ENCODE measurements around the gene FLOT2. TPM values are rescaled to one million over a fixed set of nuclear protein-coding genes. Genes with fewer than 3 reads are reported as not detected.
"Not testable (repeated sequence)": the region's sequence is repeated elsewhere in the genome, so short reads cannot be mapped to it uniquely, and the experiment has no call there.

FLOT2 gene
- total RNA-seq, 1 experiment from 2014 or later, result 44.7 TPM

DNA sequence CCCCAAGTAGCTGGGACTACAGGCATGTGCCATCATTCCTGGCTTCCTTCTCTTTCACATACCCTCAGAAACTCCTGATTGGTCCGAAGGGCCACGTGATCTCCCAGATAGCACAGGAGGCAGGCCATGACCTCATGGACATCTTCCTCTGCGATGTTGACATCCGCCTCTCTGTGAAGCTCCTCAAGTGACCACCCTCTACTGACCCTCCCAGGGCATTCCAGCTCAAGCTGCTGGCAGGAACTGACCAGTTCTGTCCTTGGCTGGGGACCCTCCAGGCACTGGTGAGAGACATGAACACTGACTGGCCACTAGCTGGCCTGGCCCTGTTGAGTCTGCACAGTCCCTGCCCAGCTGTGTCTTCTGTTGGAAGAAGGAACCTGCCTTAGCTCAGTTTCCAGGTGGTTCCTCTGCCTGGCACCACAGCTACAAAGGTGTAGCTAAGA is 37.1 kb downstream of the FLOT2 start:
- Histone ChIP-seq H3K27ac (no peak overlapping the region), H3K4me3 (no peak overlapping the region), H3K27me3 (no peaks in the 10 kb centered on the region)

DNA sequence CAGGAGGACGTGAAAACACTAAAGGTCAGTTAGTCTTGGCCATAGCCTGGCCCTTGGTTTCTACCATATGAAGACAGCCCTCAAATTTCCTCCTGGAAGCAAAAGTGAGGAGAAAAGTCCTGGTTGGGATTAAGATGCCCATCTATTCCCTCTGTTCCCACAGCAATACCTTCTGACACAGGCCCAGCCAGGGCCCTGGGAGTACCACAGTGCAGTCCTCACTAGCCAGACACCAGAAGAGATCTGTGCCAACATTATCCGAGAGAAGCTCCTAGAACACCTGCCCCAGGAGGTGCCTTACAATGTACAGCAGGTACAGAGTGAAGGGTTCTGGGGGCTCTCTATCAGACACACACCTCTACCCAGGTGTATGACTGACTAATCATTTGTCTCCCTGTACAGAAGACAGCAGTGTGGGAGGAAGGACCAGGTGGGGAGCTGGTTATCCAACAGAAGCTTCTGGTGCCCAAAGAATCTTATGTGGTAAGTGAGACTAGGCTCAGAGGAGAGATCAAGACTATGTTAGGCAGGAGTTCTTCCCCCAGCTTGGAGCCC is 38.7 kb downstream of the FLOT2 start:
- Histone ChIP-seq H3K9me3 (replicated peaks) (no peaks in the 10 kb centered on the region), H3K27me3 (no peaks in the 10 kb centered on the region), H3K36me3 (peaks cover 31% of the 10 kb centered on the region), H3K4me3 (no peak overlapping the region), H3K4me1 (no peaks in the 10 kb centered on the region), H3K27ac (no peak overlapping the region)
- no peak for DNase-seq

More for the DNA sequence above, 37.1 kb downstream of the FLOT2 start:
- H3K36me3 ChIP-seq, result peaks cover 31% of the 10 kb centered on the region
- H3K9me3 ChIP-seq (replicated peaks), result no peaks in the 10 kb centered on the region
- DNase-seq, result no peak
- no peaks in the 10 kb centered on the region for H3K4me1 ChIP-seq

DNA sequence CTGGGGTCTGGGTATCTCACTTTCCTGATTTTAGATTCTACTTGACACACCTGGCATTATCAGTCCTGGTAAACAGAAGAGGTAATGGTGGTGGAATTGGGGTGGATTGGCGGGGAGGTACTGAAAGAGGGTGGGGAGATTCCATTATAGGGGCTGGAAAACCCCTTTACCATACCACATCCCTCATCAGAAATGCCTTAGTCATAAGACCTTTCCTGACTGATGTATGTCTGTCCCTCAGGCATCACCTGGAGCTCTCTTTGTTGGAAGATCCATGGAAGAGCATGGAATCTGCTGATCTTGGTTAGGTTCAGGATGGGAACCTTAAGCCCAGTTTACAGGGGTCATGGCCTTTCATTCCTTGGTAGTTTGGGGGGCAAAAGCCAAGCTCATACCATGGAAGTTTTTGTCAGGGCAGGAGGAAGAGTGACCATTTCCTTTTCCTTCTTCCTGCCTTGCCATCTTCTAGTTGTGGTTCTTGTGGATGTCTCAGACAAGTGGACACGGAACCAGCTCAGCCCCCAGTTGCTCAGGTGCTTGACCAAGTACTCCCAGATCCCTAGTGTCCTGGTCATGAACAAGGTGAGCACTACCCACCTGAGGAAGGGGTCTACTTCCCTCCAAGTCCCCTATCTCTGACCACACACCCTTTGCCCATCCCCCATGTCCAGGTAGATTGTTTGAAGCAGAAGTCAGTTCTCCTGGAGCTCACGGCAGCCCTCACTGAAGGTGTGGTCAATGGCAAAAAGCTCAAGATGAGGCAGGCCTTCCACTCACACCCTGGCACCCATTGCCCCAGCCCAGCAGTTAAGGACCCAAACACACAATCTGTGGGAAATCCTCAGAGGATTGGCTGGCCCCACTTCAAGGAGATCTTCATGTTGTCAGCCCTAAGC is 39.4 kb downstream of the FLOT2 start:
- DNase-seq, result no peak
- Histone ChIP-seq H3K36me3 (peaks cover 31% of the 10 kb centered on the region), H3K27ac (no peak overlapping the region)

DNA sequence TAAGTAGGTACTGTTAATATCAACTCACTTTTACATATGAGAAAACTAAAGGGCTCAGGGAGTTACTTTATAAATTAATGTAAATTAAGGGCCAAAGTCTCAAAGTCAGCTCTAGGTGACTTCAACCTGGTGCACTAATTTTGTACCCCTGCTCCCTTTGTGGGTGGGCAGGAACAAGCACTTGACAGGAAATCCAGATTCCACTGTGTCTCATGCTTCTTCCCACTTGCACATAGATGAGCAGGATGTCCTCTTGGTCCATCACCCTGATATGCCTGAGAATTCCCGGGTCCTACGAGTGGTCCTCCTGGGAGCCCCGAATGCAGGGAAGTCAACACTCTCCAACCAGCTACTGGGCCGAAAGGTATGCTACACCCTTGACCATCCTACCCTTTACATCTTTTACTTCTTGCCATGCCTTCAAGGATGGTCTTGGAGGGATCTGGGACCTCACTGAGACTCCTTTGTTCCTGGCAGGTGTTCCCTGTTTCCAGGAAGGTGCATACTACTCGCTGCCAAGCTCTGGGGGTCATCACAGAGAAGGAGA is 41.4 kb downstream of the FLOT2 start:
- H3K27ac ChIP-seq, result no peak overlapping the region
- no peaks in the 10 kb centered on the region for H3K27me3 ChIP-seq
- H3K4me3 ChIP-seq, result peak overlapping the region; percentile 87; the same call in 1 of the 2 replicates
- DNase-seq, result no peak
- H3K9me3 ChIP-seq (replicated peaks), result no peaks in the 10 kb centered on the region
- H3K4me1 ChIP-seq, result no peaks in the 10 kb centered on the region
- H3K36me3 ChIP-seq, result peaks cover 31% of the 10 kb centered on the region

More for the DNA sequence above, 39.4 kb downstream of the FLOT2 start:
- H3K4me3 ChIP-seq, result no peak overlapping the region
- H3K27me3 ChIP-seq, result no peaks in the 10 kb centered on the region
- H3K9me3 ChIP-seq (replicated peaks), result no peaks in the 10 kb centered on the region
- H3K4me1 ChIP-seq, result no peaks in the 10 kb centered on the region

DNA sequence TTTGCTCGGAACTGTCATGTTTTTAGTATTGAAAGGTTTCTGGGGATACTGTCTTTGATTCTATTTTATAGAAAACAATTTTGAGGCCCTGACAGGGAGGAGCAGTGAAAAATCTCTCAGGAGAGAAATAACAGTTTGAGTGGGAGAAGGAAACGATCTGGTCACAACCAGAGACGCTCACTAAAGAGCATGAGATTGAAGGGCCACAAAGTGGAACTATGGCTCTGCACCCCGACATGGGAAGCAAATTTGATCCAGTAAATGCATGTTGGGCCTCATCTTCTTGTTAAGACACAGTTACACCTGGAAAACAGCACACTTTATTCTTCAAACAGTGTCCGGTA is 42.2 kb downstream of the FLOT2 start:
- Histone ChIP-seq H3K4me3 (peak overlapping the region; percentile 87), H3K9me3 (replicated peaks) (no peaks in the 10 kb centered on the region), H3K4me1 (no peaks in the 10 kb centered on the region), H3K36me3 (peaks cover 27% of the 10 kb centered on the region), H3K27me3 (no peaks in the 10 kb centered on the region), H3K27ac (peak overlapping the region; percentile 70)
- no peak for DNase-seq

DNA sequence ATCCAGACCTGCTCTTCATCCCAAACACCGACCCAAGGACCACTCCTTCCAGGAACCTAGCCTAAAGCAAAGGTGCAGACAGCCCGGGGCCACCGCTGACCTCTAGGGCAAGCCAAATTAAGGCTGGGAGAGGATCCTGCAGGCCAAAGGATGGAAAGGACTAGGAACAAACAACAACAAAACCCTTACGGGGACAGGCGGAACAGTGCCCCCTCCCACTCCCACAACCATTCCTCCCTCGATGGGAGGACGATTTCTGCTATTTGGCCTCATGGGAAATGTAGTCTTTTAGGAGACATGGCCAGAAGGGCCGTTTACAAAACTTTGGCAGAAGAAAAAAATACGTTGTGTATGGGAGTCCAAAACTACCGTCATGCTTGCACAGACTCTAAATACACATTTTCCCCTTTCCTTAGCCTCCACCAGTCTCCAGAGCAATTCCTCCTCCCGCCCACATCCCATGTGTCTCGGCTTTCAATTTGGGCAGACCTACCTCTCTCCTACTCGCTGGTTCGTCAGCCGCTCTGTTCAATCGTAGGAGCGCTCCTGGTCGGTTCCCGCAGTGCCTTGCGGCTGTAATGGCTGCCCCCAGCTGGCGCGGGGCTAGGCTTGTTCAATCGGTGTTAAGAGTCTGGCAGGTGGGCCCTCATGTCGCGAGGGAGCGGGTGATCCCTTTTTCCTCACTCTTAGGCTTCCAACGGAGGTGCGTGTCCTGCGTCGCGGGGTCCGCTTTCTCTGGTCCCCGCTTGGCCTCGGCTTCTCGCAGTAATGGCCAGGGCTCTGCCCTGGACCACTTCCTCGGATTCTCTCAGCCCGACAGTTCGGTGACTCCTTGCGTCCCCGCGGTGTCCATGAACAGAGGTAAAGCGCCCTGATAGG is 42.8 kb downstream of the FLOT2 start, which contains the start of gene ERAL1:
TSS of gene ERAL1 (plus strand) at position 560 of the 879 bp plus-strand sequence. CDS start at position 579, 19 bp downstream.
- Histone ChIP-seq H3K9me3 (replicated peaks) (no peaks in the 10 kb centered on the region), H3K27ac (peak within 1 kb of the TSS; percentile 70)
- peak; percentile 93 to 96 for DNase-seq

DNA sequence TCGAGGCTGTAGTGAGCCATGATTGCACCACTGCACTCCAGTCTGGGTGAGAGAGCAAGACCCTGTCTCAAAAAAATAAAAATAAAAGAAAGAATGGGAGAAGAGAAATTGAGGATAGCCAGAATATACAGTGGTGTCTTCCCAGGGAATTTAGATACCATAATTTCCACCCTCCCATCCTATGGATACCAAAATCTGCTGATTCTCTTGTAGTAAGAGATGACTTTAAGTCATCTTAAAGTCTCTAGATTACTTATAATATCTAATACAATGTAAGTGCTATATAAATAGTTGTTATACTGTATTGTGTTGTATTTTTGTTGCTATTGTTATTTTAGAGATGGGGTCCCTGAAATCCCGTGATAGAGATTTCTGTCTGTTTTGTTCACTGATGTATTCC is 44.2 kb downstream of the FLOT2 start:
- H3K9me3 ChIP-seq (replicated peaks), result no peaks in the 10 kb centered on the region

More for the DNA sequence above, 42.8 kb downstream of the FLOT2 start, which contains the start of gene ERAL1:
- peak within 1 kb of the TSS; percentile 87 for H3K4me3 ChIP-seq
- H3K27me3 ChIP-seq, result no peaks in the 10 kb centered on the region
- H3K4me1 ChIP-seq, result no peaks in the 10 kb centered on the region
- H3K36me3 ChIP-seq, result peaks cover 22% of the 10 kb centered on the region

DNA sequence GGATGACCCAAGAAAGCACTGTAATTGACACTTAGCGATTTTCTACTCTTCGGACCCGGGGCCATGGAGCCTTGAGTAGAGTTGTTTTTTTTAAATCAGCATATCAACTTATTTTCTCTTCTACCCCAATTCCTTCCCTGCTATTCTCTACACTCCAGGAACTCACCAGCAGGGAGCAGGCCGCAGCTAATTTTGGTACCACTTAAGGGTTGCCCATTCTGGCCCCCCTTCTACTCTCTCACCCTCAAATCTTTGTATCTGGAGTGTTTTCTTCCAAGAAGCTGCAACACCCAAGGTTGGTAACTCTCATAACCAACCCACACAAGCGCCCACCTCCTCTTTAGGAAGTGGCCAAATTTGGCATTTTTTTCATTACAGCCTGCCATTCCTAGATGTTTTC is 48.3 kb downstream of the FLOT2 start:
- no peak overlapping the region for H3K4me3 ChIP-seq
- no peaks in the 10 kb centered on the region for H3K9me3 ChIP-seq (replicated peaks)
- H3K27ac ChIP-seq, result no peak overlapping the region
- peak in 1 of 2 experiments; percentile 51 for DNase-seq
- no peaks in the 10 kb centered on the region for H3K4me1 ChIP-seq
- no peaks in the 10 kb centered on the region for H3K36me3 ChIP-seq
- H3K27me3 ChIP-seq, result no peaks in the 10 kb centered on the region

More for the DNA sequence above, 44.2 kb downstream of the FLOT2 start:
- Histone ChIP-seq H3K27ac (no peak overlapping the region), H3K4me3 (no peak overlapping the region), H3K27me3 (no peaks in the 10 kb centered on the region), H3K4me1 (no peaks in the 10 kb centered on the region), H3K36me3 (peaks cover 14% of the 10 kb centered on the region)
- no peak for DNase-seq

DNA sequence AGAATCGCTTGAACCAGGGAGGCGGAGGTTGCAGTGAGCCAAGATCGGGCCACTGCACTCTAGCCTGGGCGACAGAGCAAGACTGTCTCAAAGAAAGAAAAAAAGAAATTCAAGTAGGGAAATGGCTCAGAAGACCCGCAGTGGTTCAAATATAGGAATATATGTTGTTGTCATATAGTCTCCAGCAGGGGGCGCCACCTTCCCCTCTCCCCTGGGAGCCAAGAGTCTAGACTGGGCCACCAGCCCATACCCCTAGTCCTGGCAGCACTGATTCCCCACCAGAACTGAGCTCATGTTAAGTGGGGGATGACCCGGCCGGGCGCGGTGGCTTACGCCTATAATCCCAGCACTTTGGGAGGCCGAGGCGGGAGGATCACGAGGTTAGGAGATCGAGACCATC is 48.9 kb downstream of the FLOT2 start:
- not testable (repeated sequence) for H3K36me3 ChIP-seq; H3K4me3 ChIP-seq; H3K27ac ChIP-seq; H3K27me3 ChIP-seq; H3K9me3 ChIP-seq (replicated peaks); H3K4me1 ChIP-seq
- peak; percentile 54 to 78 for DNase-seq

DNA sequence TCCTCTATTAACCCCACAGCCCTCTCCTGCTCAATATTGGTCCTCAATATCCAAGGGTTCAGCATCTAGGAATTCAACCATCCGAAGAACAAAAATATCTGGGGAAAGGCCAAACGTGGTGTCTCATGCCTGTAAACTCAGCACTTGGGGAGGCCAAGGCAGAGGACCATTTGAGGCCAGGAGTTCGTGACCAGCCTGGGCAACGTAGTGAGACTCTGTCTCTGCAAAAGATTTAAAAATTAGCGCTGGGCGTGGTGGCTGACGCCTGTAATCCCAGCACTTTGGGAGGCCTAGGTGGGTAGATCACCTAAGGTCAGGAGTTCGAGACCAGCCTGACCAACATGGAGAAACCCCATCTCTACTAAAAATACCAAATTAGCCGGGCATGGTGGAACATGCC is 50.8 kb downstream of the FLOT2 start:
- not testable (repeated sequence) for DNase-seq; H3K36me3 ChIP-seq; H3K9me3 ChIP-seq (replicated peaks); H3K27me3 ChIP-seq; H3K4me1 ChIP-seq; H3K27ac ChIP-seq; H3K4me3 ChIP-seq

DNA sequence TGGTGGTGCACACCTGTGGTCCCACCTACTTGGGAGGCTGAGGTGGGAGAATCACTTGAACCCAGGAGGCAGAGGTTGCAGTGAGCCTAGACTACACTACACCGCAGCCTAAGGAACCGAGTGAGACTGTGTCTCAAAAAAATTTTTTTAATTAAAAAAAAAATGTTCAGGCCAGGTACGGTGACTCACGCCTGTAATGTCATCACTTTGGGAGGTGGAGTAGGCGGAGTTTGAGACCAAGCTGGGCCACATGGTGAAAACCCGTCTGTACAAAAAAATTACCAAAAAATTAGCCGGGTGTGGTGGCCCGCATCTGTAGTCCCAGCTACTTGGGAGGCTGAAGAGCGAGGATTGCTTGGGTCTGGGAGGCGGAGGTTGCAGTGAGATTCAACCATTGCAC is 51.3 kb downstream of the FLOT2 start:
- Histone ChIP-seq H3K4me3 (no peak overlapping the region), H3K27me3 (no peaks in the 10 kb centered on the region), H3K4me1 (no peaks in the 10 kb centered on the region), H3K36me3 (no peaks in the 10 kb centered on the region), H3K9me3 (replicated peaks) (no peaks in the 10 kb centered on the region), H3K27ac (no peak overlapping the region)
- DNase-seq, result no peak

DNA sequence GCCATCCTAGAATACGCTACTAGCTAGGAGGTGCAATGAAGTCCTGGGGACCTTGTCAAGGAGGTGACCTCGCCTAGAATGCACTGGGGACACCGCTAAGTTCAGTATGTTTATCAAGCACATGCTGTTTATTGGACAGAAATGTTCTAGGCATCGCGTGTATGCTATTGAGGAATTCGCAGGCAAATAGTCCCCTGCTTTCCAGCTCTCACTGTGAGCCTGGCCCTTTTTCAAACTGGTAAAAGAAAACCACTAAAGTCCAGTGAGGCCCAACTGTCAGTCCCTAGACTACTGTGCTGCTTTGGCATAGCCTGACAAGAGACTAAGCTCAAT is 53.8 kb downstream of the FLOT2 start:
- no peak for DNase-seq
- Histone ChIP-seq H3K4me1 (peaks cover 13% of the 10 kb centered on the region), H3K27me3 (no peaks in the 10 kb centered on the region), H3K27ac (no peak overlapping the region), H3K36me3 (no peaks in the 10 kb centered on the region), H3K4me3 (no peak overlapping the region), H3K9me3 (replicated peaks) (no peaks in the 10 kb centered on the region)

DNA sequence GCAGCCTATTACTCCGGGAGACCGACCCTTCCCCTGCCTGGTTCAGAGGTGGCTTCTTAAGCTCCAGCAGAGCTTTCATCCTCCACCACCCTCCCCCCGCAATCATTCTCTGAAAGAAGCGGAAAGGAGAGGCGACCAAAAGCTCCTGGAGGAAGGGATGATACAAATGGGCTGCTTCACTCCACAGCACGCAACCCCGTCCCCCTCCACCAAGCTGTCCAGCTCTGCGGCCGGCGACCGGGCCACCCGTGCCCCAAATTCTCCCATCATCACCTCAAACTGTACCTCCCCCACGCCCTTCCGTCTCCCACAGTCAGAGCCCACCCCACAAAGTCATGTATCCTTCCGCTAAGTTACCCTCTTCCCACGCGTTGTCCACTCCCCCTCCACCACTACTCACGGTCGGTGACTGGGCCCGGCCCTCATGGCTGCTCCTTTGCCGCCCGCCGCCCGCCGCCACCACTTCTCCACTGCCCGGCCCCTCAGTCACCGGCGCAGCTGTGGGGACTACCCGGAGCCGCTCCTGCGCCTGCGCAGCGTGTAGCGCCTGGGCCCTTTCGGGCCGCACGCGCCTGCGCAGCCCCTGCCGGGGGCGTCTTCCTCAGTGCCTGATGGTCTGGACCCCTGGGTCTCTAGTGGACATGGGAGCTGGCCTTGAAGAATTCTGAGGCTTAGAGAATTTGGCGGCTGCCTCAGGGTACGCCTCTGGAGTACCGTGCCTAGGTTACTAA is 55.1 kb downstream of the FLOT2 start, which contains the start of gene FAM222B:
TSS of gene FAM222B (minus strand) at position 509 of the 731 bp plus-strand sequence. CDS start 76,123 bp downstream, outside the sequence.
- Histone ChIP-seq H3K27ac (peak within 1 kb of the TSS; percentile 56), H3K4me3 (peak within 1 kb of the TSS; percentile 89), H3K4me1 (peaks cover 15% of the 10 kb centered on the region), H3K36me3 (no peaks in the 10 kb centered on the region), H3K9me3 (replicated peaks) (no peaks in the 10 kb centered on the region), H3K27me3 (no peaks in the 10 kb centered on the region)
- DNase-seq, result peak; percentile 95 to 97

DNA sequence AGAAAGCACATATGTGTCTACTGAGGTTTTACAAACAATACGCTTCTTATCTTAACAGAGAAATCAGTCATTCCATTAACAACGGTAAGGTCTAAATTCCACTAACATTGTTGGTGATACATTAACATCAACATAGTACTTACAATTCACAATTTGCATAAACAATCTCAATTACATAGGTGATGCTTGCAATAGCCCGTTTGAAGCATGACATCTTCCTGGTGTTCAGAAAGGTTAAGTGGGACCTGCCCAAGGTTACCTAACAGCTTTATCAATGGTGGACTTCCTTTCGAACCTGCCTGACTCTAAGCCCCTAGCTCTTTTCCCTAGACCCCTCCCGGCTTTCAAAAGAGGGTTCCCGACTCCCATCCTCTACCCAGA is 55.6 kb downstream of the FLOT2 start:
- no peaks in the 10 kb centered on the region for H3K9me3 ChIP-seq (replicated peaks)
- H3K27ac ChIP-seq, result peak overlapping the region; percentile 56
- no peak for DNase-seq
- no peaks in the 10 kb centered on the region for H3K27me3 ChIP-seq
- peaks cover 15% of the 10 kb centered on the region for H3K4me1 ChIP-seq
- H3K4me3 ChIP-seq, result peak overlapping the region; percentile 89
- H3K36me3 ChIP-seq, result no peaks in the 10 kb centered on the region
